Activated T-cell treated with anti-CD3 and anti-CD28 coated beads, Interleukin-2, amount 50 U/mL, for 48 hours (primary cell): ENCODE results near the gene FOXP3.

Source experiments
- DNase-seq, 2 experiments: peaks; one replicate each; pipeline ENCODE4 v3.0.0-alpha.2; 2020

The FOXP3 gene

GRCh38 chrX:49211074-49211473, 53.4 kb downstream of the FOXP3 start:
- no peak for DNase-seq

- DNase-seq, result no peak
Observed at GRCh38 chrX:49210406-49210805, 54.1 kb downstream of the FOXP3 start.

- DNase-seq, result peak in 1 of 2 experiments; percentile 30
Observed at GRCh38 chrX:49209434-49210251, 54.9 kb downstream of the FOXP3 start.

DNA sequence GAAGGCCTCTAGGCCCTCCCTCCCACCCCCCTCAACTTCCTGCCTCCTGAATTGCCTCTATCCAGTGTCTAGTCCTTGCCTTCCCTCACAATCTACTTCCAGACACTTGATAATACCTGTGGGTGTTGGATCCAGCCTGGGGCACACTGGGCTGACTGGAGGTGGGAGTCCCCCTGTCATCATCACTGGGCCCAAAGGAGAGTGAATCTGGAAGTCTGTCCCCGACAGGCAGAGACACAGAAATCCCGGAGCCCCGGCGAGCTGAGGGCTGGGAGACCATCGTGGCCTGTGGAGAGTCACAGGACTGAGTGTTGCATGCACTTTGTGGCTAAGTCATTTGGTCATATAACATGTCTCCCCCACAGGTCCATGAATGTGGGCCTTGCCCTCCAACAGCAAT, 56.1 kb downstream of the FOXP3 start:
- DNase-seq, result no peak

DNA sequence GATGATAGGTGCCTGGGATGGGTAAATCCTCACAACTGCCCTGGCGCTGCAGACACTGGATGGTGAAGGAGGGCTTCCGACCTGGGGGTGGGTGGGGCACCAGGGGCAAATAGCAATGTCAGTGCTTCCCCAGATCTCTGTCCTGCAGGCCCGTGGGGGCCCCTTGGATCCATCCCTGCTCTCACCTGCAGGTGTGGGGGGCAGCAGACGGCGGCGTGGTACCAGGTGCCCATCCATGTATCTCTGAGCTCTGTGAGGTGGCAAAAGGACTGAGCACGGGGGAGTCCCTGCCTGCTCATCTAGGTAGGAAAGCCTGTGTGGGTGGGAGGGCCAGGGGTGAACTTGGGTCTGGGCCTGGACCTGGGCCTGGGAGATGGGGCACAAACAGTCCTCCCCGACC, 58.0 kb downstream of the FOXP3 start:
- DNase-seq, result no peak

DNA sequence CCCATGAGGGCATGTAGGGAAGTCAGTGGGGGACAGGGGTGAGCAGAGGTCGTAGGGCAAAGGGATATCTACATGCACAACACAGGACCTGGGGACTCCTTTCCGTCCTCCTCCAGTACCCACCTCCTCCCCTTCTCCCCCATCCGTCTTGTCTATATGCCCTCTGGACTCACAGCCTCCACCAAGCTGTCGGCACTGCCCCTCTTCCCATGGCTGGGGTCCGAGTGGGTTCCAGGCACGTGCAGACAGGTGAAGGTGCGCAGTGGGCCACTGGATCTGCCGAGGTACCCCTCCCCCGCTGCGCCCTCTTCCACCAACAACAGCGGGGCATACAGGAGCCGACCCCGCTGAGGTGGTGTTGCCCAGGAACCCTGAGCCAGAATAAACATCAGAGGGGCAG, 59.1 kb downstream of the FOXP3 start:
- no peak for DNase-seq

GRCh38 chrX:49204709-49205108, 59.8 kb downstream of the FOXP3 start:
- no peak for DNase-seq

DNA sequence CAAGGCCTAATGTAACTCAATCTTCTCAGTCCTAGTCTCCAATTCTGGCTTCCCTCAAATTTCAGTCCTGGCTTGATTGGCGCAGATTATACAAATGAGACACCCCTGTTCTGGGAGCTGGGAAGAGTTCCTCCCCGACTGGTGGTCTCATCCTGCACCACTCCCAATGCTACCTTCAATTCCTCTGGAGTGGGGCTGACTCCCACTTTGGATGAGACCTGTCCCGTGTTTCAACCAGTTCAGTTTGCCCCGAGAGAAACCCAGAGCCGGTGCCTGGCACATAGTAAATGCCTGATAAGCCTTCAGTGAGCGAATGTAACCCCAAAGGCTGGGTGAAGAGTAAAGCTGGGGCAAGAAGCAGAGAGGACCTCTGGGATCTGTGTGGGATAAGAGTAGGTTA, 60.5 kb downstream of the FOXP3 start:
- no peak for DNase-seq

DNA sequence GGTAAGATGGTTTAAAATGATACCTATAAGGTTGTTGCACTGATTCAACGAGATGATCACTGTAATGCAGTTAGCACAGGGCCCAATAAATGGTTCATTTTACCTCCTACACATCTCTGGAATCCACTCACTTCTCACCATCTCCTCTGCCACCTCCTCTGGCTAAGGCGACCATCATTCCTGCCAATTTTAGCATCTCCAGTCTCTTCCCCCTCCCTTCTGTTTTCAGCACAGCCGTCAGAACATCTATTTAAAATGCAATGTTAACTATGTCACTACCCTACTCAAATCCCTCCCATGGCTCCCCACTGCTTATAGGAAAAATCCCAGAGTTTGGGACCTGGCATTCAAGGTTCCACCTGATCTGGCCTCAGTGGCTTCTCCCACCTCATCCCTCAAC, 61.0 kb downstream of the FOXP3 start:
- no peak for DNase-seq

DNA sequence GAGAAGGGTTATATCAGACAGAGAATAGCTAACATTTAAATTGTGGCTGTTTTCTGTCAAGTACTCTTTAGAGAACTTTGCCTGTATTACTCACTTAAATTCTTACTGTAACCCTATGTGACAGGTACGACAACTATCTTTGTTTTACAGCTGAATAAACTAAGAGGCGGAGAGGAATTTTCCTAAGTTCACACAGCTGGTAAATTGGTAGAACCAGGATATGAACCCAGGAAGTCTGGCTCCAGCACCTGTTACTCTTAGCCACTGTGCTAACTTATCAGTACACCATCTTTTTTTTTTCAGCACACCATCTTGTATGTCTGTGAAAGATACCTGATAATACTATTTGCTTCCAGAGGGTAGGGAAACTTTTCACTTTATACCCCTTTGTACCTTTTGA, 62.5 kb downstream of the FOXP3 start:
- no peak for DNase-seq
